WTC11 (cell line): ENCODE data around the gene STH.

Source experiments
- CTCF ChIP-seq: fragments of 200-600 bp; IDR thresholded peaks from 2 replicates; pipeline ENCODE4 v1.8.0; 2022; ENCODE audit warnings: antibody characterized with exemption
- FOXJ3 ChIP-seq: sonication (generic); formaldehyde crosslinking; IDR thresholded peaks from 2 replicates; pipeline ENCODE4 v1.9.0; 2021; ENCODE audit warnings: missing genetic modification reagents, mild to moderate bottlenecking, borderline replicate concordance
- KAT7 ChIP-seq: sonication (generic); formaldehyde crosslinking; IDR thresholded peaks from 2 replicates; pipeline ENCODE4 v1.8.1; 2023; ENCODE audit warnings: missing genetic modification reagents, mild to moderate bottlenecking, borderline replicate concordance
- MXD4 ChIP-seq: fragments of 250-450 bp; sonication (Bioruptor Pico); IDR thresholded peaks from 2 replicates; pipeline ENCODE4 v1.8.0; 2021; ENCODE audit warnings: mild to moderate bottlenecking, moderate library complexity, borderline replicate concordance
- MYBL2 ChIP-seq: sonication (generic); formaldehyde crosslinking; IDR thresholded peaks from 2 replicates; pipeline ENCODE4 v1.8.1; 2023; ENCODE audit warnings: mild to moderate bottlenecking, moderate library complexity, missing genetic modification reagents
- TF ChIP-seq, protein P1 (sequence below): sonication (generic); formaldehyde crosslinking; conservative IDR thresholded peaks from 2 replicates; pipeline ENCODE4 v1.8.1; 2022; ENCODE audit warnings: mild to moderate bottlenecking, missing genetic modification reagents
- TF ChIP-seq, protein P2 (sequence below): sonication (generic); formaldehyde crosslinking; IDR thresholded peaks from 2 replicates; pipeline ENCODE4 v1.8.1; 2022; ENCODE audit warnings: missing genetic modification reagents, borderline replicate concordance

DNA sequence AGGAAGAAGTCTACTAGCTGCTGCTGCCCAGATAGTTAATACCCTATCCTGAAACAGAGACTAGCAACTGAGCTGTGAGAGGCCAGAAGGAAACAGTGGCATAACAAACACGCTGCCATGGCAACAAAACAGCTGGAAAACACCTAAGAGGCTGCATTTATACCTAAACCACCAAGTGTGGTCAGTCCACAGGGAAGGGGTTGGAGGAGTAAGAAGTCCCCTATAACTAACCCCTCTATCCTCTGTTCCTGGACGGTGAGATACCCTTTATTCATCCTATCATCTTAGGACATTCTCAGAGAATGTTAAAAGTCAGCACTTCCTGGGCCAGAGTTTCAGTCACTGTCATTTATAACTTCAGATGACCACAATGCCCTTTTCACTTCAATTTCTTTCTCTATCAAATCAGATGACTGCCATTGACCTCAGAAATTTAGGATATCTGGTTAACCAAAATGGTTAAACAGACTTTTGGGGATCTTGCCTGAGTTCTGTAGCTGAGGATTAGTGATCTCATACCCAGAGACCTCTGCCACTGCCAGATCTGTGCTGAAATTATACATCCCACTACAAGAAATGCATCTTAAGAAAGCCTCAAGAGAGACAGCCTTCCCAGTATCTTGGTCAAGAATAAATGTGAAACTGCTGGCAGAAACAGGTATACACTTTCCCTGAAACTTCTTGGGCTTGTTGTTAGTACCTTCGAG lies 36.2 kb downstream of the STH start:
- TF ChIP-seq MXD4 (CRISPR knock-in tag) (no peak), FOXJ3 (CRISPR knock-in tag) (no peak), CTCF (no peak), KAT7 (no peak), MYBL2 (CRISPR knock-in tag) (no peak)
- TF ChIP-seq, protein P1, sequence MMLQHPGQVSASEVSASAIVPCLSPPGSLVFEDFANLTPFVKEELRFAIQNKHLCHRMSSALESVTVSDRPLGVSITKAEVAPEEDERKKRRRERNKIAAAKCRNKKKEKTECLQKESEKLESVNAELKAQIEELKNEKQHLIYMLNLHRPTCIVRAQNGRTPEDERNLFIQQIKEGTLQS = no peak
- TF ChIP-seq, protein P2, sequence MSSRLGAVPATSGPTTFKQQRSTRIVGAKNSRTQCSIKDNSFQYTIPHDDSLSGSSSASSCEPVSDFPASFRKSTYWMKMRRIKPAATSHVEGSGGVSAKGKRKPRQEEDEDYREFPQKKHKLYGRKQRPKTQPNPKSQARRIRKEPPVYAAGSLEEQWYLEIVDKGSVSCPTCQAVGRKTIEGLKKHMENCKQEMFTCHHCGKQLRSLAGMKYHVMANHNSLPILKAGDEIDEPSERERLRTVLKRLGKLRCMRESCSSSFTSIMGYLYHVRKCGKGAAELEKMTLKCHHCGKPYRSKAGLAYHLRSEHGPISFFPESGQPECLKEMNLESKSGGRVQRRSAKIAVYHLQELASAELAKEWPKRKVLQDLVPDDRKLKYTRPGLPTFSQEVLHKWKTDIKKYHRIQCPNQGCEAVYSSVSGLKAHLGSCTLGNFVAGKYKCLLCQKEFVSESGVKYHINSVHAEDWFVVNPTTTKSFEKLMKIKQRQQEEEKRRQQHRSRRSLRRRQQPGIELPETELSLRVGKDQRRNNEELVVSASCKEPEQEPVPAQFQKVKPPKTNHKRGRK (CRISPR knock-in tag) = no peak
